DND-41 (cell line): ENCODE data around the gene LHX5.

Experiments
- ATAC-seq: fragments of 200-7000 bp; cut with Tn5 transposase; 3 replicates; pipeline ENCODE4 v1.9.1; 2021; ENCODE audit warnings: low read depth; ENCODE audit not compliant: insufficient read depth
- DNase-seq: peaks from one replicate; pipeline ENCODE4 v3.0.0-alpha.2; 2020
- H2AFZ ChIP-seq: 2 replicates; pipeline ENCODE4 v1.6.0; 2012; ENCODE audit warnings: low read depth, low read length
- H3K27ac ChIP-seq: 2 replicates; pipeline ENCODE4 v1.5.1; 2012; ENCODE audit warnings: low read length, inconsistent platforms
- H3K27me3 ChIP-seq: fragments of 200-600 bp; sonication (generic); 2 replicates; pipeline ENCODE4 v1.6.0; 2012; ENCODE audit warnings: low read length, mild to moderate bottlenecking, inconsistent platforms; ENCODE audit not compliant: insufficient read depth, poor library complexity
- H3K36me3 ChIP-seq: 2 replicates; pipeline ENCODE4 v1.5.1; 2012; ENCODE audit warnings: low read length, inconsistent platforms; ENCODE audit not compliant: insufficient read depth
- H3K4me1 ChIP-seq: 2 replicates; pipeline ENCODE4 v1.5.1; 2012; ENCODE audit warnings: mild to moderate bottlenecking, low read length; ENCODE audit not compliant: insufficient read depth
- H3K4me2 ChIP-seq: 2 replicates; pipeline ENCODE4 v1.6.0; 2012; ENCODE audit warnings: mild to moderate bottlenecking, moderate library complexity, low read length, inconsistent platforms; ENCODE audit not compliant: insufficient read depth
- H3K4me3 ChIP-seq, 2 experiments: fragments of 200-600 bp in 1 of 2; shearing (Covaris generic) in 1 of 2; 2 replicates each; pipeline ENCODE4 v1.5.1; 2012 to 2016; ENCODE audit warnings: inconsistent platforms in 2 of 2, low read length in 2 of 2, mild to moderate bottlenecking in 2 of 2, low read depth in 1 of 2, moderate library complexity in 1 of 2
- H3K79me2 ChIP-seq: 2 replicates; pipeline ENCODE4 v1.6.0; 2012; ENCODE audit warnings: low read length, inconsistent platforms; ENCODE audit not compliant: insufficient read depth
- H3K9ac ChIP-seq: 2 replicates; pipeline ENCODE4 v1.6.0; 2012; ENCODE audit warnings: low read depth, mild to moderate bottlenecking, inconsistent platforms, low read length, moderate library complexity
- H3K9me3 ChIP-seq: 2 replicates; pipeline ENCODE4 v1.5.1; 2012; ENCODE audit warnings: low read length, moderate library complexity, mild to moderate bottlenecking, inconsistent platforms; ENCODE audit not compliant: insufficient read depth, severe bottlenecking
- H4K20me1 ChIP-seq: 2 replicates; pipeline ENCODE4 v1.6.0; 2012; ENCODE audit warnings: low read length; ENCODE audit not compliant: insufficient read depth
- EZH2 ChIP-seq: IDR thresholded peaks from 3 replicates; pipeline ENCODE4 v1.6.1; 2012; ENCODE audit warnings: borderline replicate concordance, low read depth, mild to moderate bottlenecking, moderate library complexity, low read length, inconsistent platforms; ENCODE audit not compliant: severe bottlenecking
- TF ChIP-seq, protein P1 (sequence below): IDR thresholded peaks from 2 replicates; pipeline ENCODE4 v1.5.1; 2012; ENCODE audit warnings: borderline replicate concordance, low read length, moderate library complexity, mild to moderate bottlenecking; ENCODE audit not compliant: poor library complexity, severe bottlenecking; ENCODE audit errors: extremely low read depth

The LHX5 gene

GRCh38 chr12:113479590-113480335 is 8.1 kb upstream of the LHX5 start:
- no peak overlapping the region for H3K9ac ChIP-seq
- no peaks in the 10 kb centered on the region for H3K79me2 ChIP-seq
- H2AFZ ChIP-seq, result no peak overlapping the region
- H3K27ac ChIP-seq, result no peak overlapping the region
- H3K4me2 ChIP-seq, result no peak overlapping the region
- no peak for TF ChIP-seq EZH2
- TF ChIP-seq, protein P1, sequence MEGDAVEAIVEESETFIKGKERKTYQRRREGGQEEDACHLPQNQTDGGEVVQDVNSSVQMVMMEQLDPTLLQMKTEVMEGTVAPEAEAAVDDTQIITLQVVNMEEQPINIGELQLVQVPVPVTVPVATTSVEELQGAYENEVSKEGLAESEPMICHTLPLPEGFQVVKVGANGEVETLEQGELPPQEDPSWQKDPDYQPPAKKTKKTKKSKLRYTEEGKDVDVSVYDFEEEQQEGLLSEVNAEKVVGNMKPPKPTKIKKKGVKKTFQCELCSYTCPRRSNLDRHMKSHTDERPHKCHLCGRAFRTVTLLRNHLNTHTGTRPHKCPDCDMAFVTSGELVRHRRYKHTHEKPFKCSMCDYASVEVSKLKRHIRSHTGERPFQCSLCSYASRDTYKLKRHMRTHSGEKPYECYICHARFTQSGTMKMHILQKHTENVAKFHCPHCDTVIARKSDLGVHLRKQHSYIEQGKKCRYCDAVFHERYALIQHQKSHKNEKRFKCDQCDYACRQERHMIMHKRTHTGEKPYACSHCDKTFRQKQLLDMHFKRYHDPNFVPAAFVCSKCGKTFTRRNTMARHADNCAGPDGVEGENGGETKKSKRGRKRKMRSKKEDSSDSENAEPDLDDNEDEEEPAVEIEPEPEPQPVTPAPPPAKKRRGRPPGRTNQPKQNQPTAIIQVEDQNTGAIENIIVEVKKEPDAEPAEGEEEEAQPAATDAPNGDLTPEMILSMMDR, result no peak
- no peak overlapping the region for H3K4me3 ChIP-seq
- H3K36me3 ChIP-seq, result no peaks in the 10 kb centered on the region
- no peaks in the 10 kb centered on the region for H3K4me1 ChIP-seq
- no peaks in the 10 kb centered on the region for H3K9me3 ChIP-seq
- no peak for ATAC-seq
- DNase-seq, result peak; percentile 29
- peaks cover 2% of the 10 kb centered on the region for H3K27me3 ChIP-seq
- no peaks in the 10 kb centered on the region for H4K20me1 ChIP-seq

- Histone ChIP-seq H3K36me3 (no peaks in the 10 kb centered on the region), H4K20me1 (0 out of 2 replicates have a peak, but pooled peaks cover 4% of the 10 kb centered on the region), H3K9ac (no peak overlapping the region), H3K9me3 (no peaks in the 10 kb centered on the region), H3K27me3 (peaks cover 8% of the 10 kb centered on the region), H3K4me3 (no peak overlapping the region), H3K27ac (no peak overlapping the region), H3K4me2 (no peak overlapping the region), H3K4me1 (no peaks in the 10 kb centered on the region), H3K79me2 (no peaks in the 10 kb centered on the region), H2AFZ (no peak overlapping the region)
- ATAC-seq (no peak), DNase-seq (no peak)
- TF ChIP-seq, protein P1, result no peak
- TF ChIP-seq EZH2, result no peak
Measured at GRCh38 chr12:113479216-113479589, 7.5 kb upstream of the LHX5 start.

GRCh38 chr12:113478351-113479011 is 6.8 kb upstream of the LHX5 start:
- H3K36me3 ChIP-seq, result no peaks in the 10 kb centered on the region
- 0 out of 2 replicates have a peak, but pooled peaks cover 4% of the 10 kb centered on the region for H4K20me1 ChIP-seq
- no peak overlapping the region for H2AFZ ChIP-seq
- H3K9me3 ChIP-seq, result no peaks in the 10 kb centered on the region
- no peak overlapping the region for H3K27ac ChIP-seq
- H3K9ac ChIP-seq, result no peak overlapping the region
- peaks cover 15% of the 10 kb centered on the region for H3K27me3 ChIP-seq
- TF ChIP-seq, protein P1, result no peak
- no peak for TF ChIP-seq EZH2
- no peaks in the 10 kb centered on the region for H3K4me1 ChIP-seq
- DNase-seq (no peak), ATAC-seq (no peak)
- no peak overlapping the region for H3K4me2 ChIP-seq
- no peak overlapping the region for H3K4me3 ChIP-seq
- H3K79me2 ChIP-seq, result no peaks in the 10 kb centered on the region
